SH-SY5Y (cell line): ENCODE data around the gene SCAI.

Experiments used
- GATA2 ChIP-seq: IDR thresholded peaks from 2 replicates; pipeline ENCODE4 v1.6.1; 2011; ENCODE audit warnings: mild to moderate bottlenecking, low read depth, low read length
- GATA3 ChIP-seq: IDR thresholded peaks from 2 replicates; pipeline ENCODE4 v1.6.1; 2011; ENCODE audit warnings: low read depth, mild to moderate bottlenecking, low read length, moderate library complexity

DNA sequence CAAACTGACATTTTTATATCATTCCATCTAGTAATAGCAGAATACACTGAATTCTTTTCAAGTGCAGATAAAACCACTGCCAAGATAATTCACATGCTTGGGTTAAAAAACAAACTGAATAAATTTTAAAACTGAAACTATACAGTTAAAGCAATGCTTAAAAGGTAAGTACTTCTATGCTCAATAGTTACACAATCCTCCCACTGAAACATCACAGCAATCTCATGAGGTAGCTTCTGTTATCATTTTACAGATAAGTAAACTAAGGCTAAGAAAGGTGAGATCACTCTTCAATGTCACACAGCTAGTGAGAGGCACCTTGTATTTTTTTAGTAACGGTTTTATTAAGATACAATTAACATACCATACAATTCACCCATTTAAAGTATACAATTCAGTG is 189.1 kb downstream of the SCAI start:
- TF ChIP-seq GATA2 (no peak), GATA3 (no peak)
